PFSK-1 (cell line): Measurements from ENCODE around the gene FAM169A.

Experiments used
- FOXP2 ChIP-seq: optimal IDR thresholded peaks from 2 replicates; pipeline ENCODE3; 2011; ENCODE audit warnings: borderline replicate concordance, control low read depth, inconsistent platforms; ENCODE audit not compliant: insufficient read depth; ENCODE audit errors: extremely low read length, extremely low read depth
- POLR2AphosphoS5 ChIP-seq: IDR thresholded peaks from 2 replicates; pipeline ENCODE4 v1.6.1; 2012; ENCODE audit warnings: low read depth, mild to moderate bottlenecking, control low read depth, low read length, moderate library complexity
- REST ChIP-seq, 2 experiments: IDR thresholded peaks; 2 replicates each; pipeline versions ENCODE4 v1.6.1 to v1.8.0; 2011 to 2012; ENCODE audit warnings: low read depth in 2 of 2, low read length in 2 of 2, control low read depth in 1 of 2, inconsistent platforms in 1 of 2, mild to moderate bottlenecking in 1 of 2, moderate library complexity in 1 of 2; ENCODE audit not compliant: insufficient read depth in 1 of 2
- SIN3A ChIP-seq: IDR thresholded peaks from 2 replicates; pipeline ENCODE4 v1.6.1; 2012; ENCODE audit warnings: mild to moderate bottlenecking, low read length, moderate library complexity, borderline replicate concordance; ENCODE audit not compliant: insufficient read depth
- TAF1 ChIP-seq: IDR thresholded peaks from 2 replicates; pipeline ENCODE4 v1.6.1; 2012; ENCODE audit warnings: low read length, control low read depth, borderline replicate concordance; ENCODE audit not compliant: insufficient read depth

Gene FAM169A

GRCh38 chr5:74837115-74837514 is 29.1 kb downstream of the FAM169A start:
- TF ChIP-seq REST (IDR thresholded peaks at IDR 0.05; ENCODE audit: insufficient read depth in 1 of 2, low read depth in 2 of 2, low read length in 2 of 2) (no peak), TAF1 (no peak), SIN3A (no peak), FOXP2 (no peak), POLR2AphosphoS5 (no peak)

- TF ChIP-seq REST (IDR thresholded peaks at IDR 0.05; ENCODE audit: insufficient read depth in 1 of 2, low read depth in 2 of 2, low read length in 2 of 2) (no peak), POLR2AphosphoS5 (no peak), SIN3A (no peak), FOXP2 (no peak), TAF1 (no peak)
Observed at GRCh38 chr5:74833537-74834266, 32.5 kb downstream of the FAM169A start.

GRCh38 chr5:74829413-74829812 is 36.8 kb downstream of the FAM169A start:
- TF ChIP-seq SIN3A (no peak), TAF1 (no peak), POLR2AphosphoS5 (no peak), REST (IDR thresholded peaks at IDR 0.05; ENCODE audit: insufficient read depth in 1 of 2, low read depth in 2 of 2, low read length in 2 of 2) (no peak), FOXP2 (no peak)

- TF ChIP-seq POLR2AphosphoS5: no peak
- TF ChIP-seq TAF1: no peak
- no peak for TF ChIP-seq SIN3A
- TF ChIP-seq REST (IDR thresholded peaks at IDR 0.05; ENCODE audit: insufficient read depth in 1 of 2, low read depth in 2 of 2, low read length in 2 of 2): no peak
- no peak for TF ChIP-seq FOXP2
Observed at GRCh38 chr5:74822288-74822687, 43.9 kb downstream of the FAM169A start.

GRCh38 chr5:74816875-74817274 is 49.3 kb downstream of the FAM169A start:
- TF ChIP-seq TAF1: no peak
- TF ChIP-seq FOXP2: no peak
- TF ChIP-seq SIN3A: no peak
- TF ChIP-seq REST (IDR thresholded peaks at IDR 0.05; ENCODE audit: insufficient read depth in 1 of 2, low read depth in 2 of 2, low read length in 2 of 2): no peak
- TF ChIP-seq POLR2AphosphoS5: no peak
